ENCODE results near the gene SH3BGR. TPM values are rescaled to one million over a fixed set of nuclear protein-coding genes. Genes with fewer than 3 reads are reported as not detected.

Gene SH3BGR
- total and polyA plus RNA-seq, 2 donors from 2014 or later: 4.0 to 12.2 TPM

DNA sequence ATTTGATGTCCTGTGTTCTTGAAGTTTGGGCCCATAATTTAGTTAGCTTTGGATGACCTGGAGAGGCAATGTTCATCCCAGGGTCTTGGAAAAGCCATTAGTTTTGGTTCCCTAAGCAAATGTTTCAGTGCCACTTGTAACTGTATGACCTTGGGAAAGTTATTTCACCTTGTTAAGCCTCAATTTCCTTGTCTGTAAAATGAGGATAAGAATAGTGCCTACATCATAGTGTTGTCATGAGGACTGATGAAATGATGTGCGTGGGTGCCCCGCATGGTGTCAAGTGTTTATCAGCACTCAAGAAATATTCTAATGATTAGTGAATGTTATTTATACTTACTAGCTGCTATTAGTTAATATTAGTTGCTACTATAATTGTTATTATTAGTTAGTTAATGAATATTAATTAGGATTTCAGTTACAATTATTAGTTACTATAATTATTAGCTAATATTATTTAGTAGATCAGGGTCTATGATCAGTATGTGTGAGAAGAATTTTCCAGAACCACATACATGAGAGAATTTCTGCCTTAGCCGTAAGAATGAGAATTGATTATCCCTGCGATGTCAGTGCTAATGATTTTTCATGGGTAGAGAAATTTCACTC lies 1.9 kb downstream of the SH3BGR start:
- H3K36me3 ChIP-seq (ENCODE audit: control insufficient read depth in 2 of 3, insufficient read depth in 3 of 3, low read length in 3 of 3): no peaks in the 10 kb centered on the region
- no peaks in the 10 kb centered on the region for H3K27me3 ChIP-seq (ENCODE audit: control insufficient read depth, insufficient read depth, low read length)
- DNase-seq: no peak
- no peak overlapping the region for H3K9ac ChIP-seq (ENCODE audit: low read length in 3 of 3)
- peaks cover 0 to 4% (median 0%) of the 10 kb centered on the region in 3 donors for H3K4me1 ChIP-seq (ENCODE audit: control insufficient read depth in 2 of 3, insufficient read depth in 2 of 3, low read depth in 1 of 3, low read length in 3 of 3)
- TF ChIP-seq CTCF (IDR thresholded peaks at IDR 0.05; ENCODE audit: borderline replicate concordance, extremely low read depth, insufficient read depth): no peak
- no peak for FAIRE-seq
- no peak overlapping the region for H3K4me3 ChIP-seq (ENCODE audit: low read length in 3 of 3)
- H3K27ac ChIP-seq (ENCODE audit: low read depth in 2 of 2, low read length in 2 of 2): no peak overlapping the region
- H3K9me3 ChIP-seq (ENCODE audit: control insufficient read depth in 2 of 3, insufficient read depth in 1 of 3, low read length in 3 of 3): no peaks in the 10 kb centered on the region
- intact Hi-C loops (cut with DNase I): no loop called here

DNA sequence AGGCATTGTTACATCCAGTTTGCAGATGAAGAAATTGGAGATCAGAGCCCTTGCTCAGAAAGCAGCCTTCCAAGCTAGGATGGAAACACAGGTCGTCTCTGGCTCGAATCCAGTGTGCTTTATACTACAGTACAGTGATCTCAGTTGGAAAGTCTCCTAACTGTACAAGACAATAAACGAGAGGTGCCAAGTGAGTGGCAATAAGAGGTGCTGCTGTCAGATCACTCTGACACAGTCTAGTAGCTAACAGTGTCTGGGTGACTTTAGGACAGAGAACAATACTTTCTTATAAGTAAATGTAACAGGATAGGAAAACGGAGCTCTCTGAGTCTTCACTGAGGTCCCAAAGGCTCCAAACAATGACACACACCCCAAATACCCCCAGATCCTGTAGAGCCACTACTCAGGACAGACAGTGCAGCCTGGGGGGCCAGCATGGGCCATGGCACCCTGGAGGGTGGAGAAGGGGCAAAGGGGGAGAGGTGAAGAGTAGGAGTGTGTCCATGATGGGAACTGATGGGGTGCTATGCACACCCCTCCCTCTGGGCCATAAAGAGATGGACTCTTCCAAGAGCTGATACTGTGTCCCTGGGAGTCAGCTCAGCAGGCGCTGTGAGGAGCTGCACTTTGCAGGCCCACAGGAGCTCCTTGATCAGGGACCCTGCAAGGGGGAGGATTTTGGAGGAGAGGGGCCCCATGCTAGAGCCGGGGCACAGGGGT lies 3.3 kb downstream of the SH3BGR start:
- TF ChIP-seq CTCF (IDR thresholded peaks at IDR 0.05; ENCODE audit: borderline replicate concordance, extremely low read depth, insufficient read depth): no peak
- H3K9ac ChIP-seq (ENCODE audit: low read length in 3 of 3): no peak overlapping the region
- intact Hi-C loops (cut with DNase I): no loop called here

GRCh38 chr21:39456665-39457064 lies 4.9 kb downstream of the SH3BGR start:
- intact Hi-C loops (cut with DNase I): no loop called here
- Histone ChIP-seq H3K9ac (ENCODE audit: low read length in 3 of 3) (no peak overlapping the region), H3K9me3 (ENCODE audit: control insufficient read depth in 2 of 3, insufficient read depth in 1 of 3, low read length in 3 of 3) (no peaks in the 10 kb centered on the region), H3K27me3 (ENCODE audit: control insufficient read depth, insufficient read depth, low read length) (no peaks in the 10 kb centered on the region), H3K4me3 (ENCODE audit: low read length in 3 of 3) (no peak overlapping the region), H3K36me3 (ENCODE audit: control insufficient read depth in 2 of 3, insufficient read depth in 3 of 3, low read length in 3 of 3) (no peaks in the 10 kb centered on the region), H3K4me1 (ENCODE audit: control insufficient read depth in 2 of 3, insufficient read depth in 2 of 3, low read depth in 1 of 3, low read length in 3 of 3) (no peaks in the 10 kb centered on the region), H3K27ac (ENCODE audit: low read depth in 2 of 2, low read length in 2 of 2) (no peak overlapping the region)
- no peak for DNase-seq
- no peak for FAIRE-seq
- TF ChIP-seq CTCF (IDR thresholded peaks at IDR 0.05; ENCODE audit: borderline replicate concordance, extremely low read depth, insufficient read depth): no peak

More for the DNA sequence above, 3.3 kb downstream of the SH3BGR start:
- DNase-seq (no peak), FAIRE-seq (no peak)
- Histone ChIP-seq H3K9me3 (ENCODE audit: control insufficient read depth in 2 of 3, insufficient read depth in 1 of 3, low read length in 3 of 3) (no peaks in the 10 kb centered on the region), H3K27ac (ENCODE audit: low read depth in 2 of 2, low read length in 2 of 2) (no peak overlapping the region), H3K4me3 (ENCODE audit: low read length in 3 of 3) (no peak overlapping the region), H3K36me3 (ENCODE audit: control insufficient read depth in 2 of 3, insufficient read depth in 3 of 3, low read length in 3 of 3) (no peaks in the 10 kb centered on the region), H3K4me1 (ENCODE audit: control insufficient read depth in 2 of 3, insufficient read depth in 2 of 3, low read depth in 1 of 3, low read length in 3 of 3) (peaks cover 0 to 4% (median 0%) of the 10 kb centered on the region in 3 donors), H3K27me3 (ENCODE audit: control insufficient read depth, insufficient read depth, low read length) (no peaks in the 10 kb centered on the region)
